WTC11 (cell line): ENCODE results near the gene SPC24.

ENCODE experiments used
- ARID4B ChIP-seq: sonication (generic); formaldehyde crosslinking; IDR thresholded peaks from 2 replicates; pipeline ENCODE4 v1.8.0; 2023; ENCODE audit warnings: missing genetic modification reagents, mild to moderate bottlenecking, borderline replicate concordance
- CTCF ChIP-seq: fragments of 200-600 bp; IDR thresholded peaks from 2 replicates; pipeline ENCODE4 v1.8.0; 2022; ENCODE audit warnings: antibody characterized with exemption
- FOXK1 ChIP-seq: sonication (generic); formaldehyde crosslinking; IDR thresholded peaks from 2 replicates; pipeline ENCODE4 v1.8.0; 2022; ENCODE audit warnings: mild to moderate bottlenecking, moderate library complexity, missing genetic modification reagents
- GRHL2 ChIP-seq: fragments of 250-450 bp; sonication (Bioruptor Pico); IDR thresholded peaks from 2 replicates; pipeline ENCODE4 v1.8.0; 2022; ENCODE audit warnings: mild to moderate bottlenecking, moderate library complexity; ENCODE audit not compliant: insufficient replicate concordance, severe bottlenecking
- MYBL2 ChIP-seq: sonication (generic); formaldehyde crosslinking; IDR thresholded peaks from 2 replicates; pipeline ENCODE4 v1.8.1; 2023; ENCODE audit warnings: mild to moderate bottlenecking, moderate library complexity, missing genetic modification reagents
- SMAD3 ChIP-seq: sonication (generic); formaldehyde crosslinking; IDR thresholded peaks from 2 replicates; pipeline ENCODE4 v1.8.0; 2022; ENCODE audit warnings: missing genetic modification reagents, mild to moderate bottlenecking, borderline replicate concordance
- USF1 ChIP-seq: sonication (generic); formaldehyde crosslinking; IDR thresholded peaks from 2 replicates; pipeline ENCODE4 v1.8.0; 2022; ENCODE audit warnings: mild to moderate bottlenecking, missing genetic modification reagents
- ZNF232 ChIP-seq: sonication (generic); formaldehyde crosslinking; IDR thresholded peaks from 2 replicates; pipeline ENCODE4 v1.8.0; 2022; ENCODE audit warnings: mild to moderate bottlenecking, missing genetic modification reagents

- TF ChIP-seq ARID4B: no peak
- TF ChIP-seq USF1: no peak
- TF ChIP-seq ZNF232 (CRISPR knock-in tag): no peak
- peak; percentile 82 for TF ChIP-seq CTCF
- TF ChIP-seq GRHL2: no peak
- no peak for TF ChIP-seq MYBL2 (CRISPR knock-in tag)
- TF ChIP-seq FOXK1 (CRISPR knock-in tag): no peak
- no peak for TF ChIP-seq SMAD3
These were observed 29.4 kb downstream of the SPC24 start for GRCh38 chr19:11125994-11126685.
